ENCODE measurements around the gene WNT10A.
"Not testable (repeated sequence)": the region's sequence is repeated elsewhere in the genome, so short reads cannot be mapped to it uniquely, and the experiment has no call there.

Gene WNT10A

DNA sequence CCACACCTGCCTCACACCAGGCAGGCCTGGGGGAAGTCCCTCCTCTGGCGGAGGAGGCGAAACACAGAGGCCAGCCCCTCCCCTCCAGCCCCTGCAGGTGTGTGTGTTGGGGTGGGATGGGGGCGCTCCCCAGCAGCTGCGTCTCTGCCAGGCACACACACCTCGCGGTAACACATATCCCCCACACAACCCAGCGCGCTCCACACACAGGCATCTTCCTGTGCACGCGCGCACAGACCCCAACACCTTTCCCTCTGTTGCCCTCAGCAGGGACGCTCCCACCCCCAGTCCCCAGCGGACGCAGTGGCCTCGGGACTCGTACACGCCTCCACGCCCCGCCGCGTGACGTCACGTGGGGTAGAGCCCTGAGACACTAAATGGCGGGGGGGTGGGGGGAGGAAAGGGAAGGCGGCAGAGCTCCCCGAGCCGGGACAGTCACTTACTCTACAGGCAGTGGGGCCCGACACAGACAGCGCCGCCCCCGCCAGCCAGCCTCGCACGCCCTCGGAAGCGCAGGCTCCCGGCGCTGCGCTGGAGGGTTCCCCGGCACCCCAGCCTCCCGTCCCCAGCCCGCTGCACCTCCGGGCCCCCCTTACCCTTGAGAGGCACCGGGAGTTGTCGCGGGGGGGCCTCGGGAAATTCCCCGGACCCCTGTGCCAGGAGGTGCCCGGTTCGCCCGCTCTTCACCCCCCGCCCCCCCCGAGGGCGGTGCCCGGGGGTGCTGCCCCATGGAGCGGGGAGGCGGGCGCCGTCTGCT, at the start of gene WNT10A:
WNT10A (plus strand) TSS at position 751 of the 757 bp plus-strand sequence. CDS start 144 bp downstream, outside the sequence.
- DNase-seq, result peak; percentile 73

DNA sequence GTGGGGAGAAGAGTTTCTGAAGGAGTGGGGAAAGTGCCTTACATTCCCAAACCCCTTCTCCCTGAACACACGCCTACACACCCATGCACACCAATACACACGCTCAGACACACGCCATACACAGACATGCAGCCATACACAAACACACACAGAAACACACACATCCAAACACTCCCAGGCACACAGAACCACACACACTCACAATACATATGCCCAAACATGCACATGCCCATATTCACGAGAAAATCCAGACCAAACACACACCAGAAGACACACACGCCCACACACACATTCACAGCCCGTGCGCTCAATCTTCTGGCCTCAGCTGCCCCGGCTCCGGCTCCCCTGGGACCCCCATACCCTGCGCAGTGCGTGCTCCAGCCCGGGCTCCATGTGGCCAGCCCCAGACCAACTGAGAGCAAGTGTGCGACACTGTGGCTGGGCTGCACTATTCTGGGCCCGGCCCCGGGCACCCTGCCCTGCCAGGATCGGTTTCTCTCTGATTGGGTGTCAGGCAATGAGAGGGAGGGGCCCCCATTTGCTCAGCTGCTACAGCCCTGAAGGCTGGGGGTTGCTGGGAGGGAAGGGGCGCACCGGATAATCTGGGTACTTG, 49.2 kb upstream of the WNT10A start, which contains the start of gene PRKAG3:
PRKAG3 (minus strand) TSS at position 426 of the 613 bp plus-strand sequence.
- no peak for DNase-seq

DNA sequence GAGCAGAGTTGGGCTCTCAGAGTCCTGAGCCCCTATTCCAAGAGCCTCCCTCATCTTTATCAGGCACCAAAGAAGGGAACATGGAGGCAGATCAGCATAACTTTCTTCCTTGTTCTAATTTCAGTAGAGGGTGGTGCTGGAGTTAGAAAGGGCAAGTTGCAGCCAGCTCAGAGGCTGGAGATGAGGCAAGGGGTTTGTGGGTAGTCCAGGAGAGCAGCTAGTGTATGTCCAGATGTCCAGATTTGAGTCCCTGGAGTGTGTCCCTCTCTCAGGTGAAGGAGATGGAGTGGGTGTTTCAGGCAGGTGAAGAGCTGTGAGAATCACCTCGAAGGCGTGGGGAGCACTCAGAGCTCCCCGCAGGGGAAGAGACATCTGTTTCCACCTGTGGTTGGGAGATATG, 48.6 kb upstream of the WNT10A start:
- DNase-seq, result no peak

DNA sequence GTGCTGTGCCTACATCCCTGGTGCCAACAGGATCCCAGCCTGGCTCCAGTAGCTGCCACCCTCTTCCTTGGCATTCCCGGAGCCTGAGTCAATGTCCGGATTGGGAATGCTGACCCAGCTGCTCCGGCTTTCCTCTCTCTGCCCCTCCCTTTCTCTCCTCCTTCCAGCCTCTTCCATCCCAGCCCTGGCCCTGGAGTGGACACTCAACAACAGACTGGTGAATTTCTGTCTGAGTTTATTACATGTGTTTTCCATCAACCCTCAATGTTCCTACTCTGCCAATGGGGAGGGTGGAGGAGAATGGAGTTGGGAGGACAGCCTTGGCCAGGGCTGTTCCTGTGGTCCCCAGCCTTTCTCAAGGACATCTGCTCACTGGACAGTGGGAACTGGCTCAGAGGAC, 48.1 kb upstream of the WNT10A start:
- no peak for DNase-seq

DNA sequence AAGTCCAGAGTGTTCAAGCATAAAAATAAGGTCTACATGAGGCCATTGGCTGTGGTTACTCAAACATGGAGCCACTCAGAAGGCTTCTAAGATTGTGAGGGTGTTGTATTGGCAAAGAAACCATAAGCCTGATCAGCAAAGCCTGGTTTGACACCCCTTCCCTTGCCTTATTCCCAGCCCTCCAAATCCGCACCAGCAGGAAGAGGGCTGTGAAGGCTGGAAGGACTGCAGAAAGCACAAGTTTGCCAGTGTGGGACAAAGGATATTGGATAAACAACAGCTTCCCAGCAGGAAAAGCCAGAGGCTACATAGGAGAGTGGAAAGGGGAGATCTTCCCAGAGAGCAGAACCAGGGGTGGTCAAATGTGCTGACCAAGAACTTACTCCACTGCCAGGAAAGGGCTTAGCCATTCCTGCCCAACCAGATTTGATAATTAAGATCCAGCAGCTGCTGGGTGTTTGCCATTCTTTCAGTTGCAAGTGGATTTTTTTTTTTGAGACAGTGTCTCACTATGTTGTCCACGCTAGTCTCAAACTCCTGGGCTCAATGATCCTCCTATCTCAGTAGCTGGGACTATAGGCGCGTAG, 47.5 kb upstream of the WNT10A start:
- no peak for DNase-seq

DNA sequence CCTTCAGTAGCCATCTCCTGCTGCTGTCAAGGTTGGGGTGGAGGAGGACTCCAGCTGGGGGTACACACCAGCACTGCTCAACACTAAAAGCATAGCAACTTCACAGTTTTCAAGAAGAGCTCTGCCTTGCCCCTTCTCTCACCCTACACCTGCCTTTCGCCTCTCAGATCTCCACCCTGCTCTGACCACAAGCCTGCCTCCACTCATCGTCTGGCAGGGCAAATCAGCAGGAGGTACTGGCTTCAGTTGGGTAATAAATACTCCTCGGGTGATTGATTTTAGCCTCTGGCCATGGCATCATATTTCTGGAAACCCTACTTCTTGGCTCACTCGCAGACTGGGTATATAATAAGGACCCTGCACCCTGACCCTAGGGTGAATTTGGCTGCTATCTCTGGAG, 46.0 kb upstream of the WNT10A start:
- DNase-seq, result no peak

DNA sequence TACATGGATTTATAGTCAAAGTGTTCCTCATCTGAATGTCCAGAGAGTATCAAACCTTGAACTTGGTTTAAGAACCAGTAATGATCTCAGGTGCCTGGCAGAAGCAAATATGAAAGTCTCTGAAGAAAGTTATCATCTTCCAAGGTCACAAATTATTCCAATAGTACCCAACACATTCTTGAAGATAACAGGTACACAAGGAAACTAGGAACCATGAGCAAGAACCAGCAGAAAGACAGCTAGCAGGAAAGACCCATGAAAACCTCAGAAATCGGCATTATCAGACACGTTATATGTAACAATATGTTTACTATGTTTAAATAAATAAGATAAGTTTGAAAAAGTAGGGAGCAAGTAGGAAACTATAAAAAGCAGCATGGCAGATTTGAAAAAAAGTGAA, 43.2 kb upstream of the WNT10A start:
- DNase-seq, result no peak

DNA sequence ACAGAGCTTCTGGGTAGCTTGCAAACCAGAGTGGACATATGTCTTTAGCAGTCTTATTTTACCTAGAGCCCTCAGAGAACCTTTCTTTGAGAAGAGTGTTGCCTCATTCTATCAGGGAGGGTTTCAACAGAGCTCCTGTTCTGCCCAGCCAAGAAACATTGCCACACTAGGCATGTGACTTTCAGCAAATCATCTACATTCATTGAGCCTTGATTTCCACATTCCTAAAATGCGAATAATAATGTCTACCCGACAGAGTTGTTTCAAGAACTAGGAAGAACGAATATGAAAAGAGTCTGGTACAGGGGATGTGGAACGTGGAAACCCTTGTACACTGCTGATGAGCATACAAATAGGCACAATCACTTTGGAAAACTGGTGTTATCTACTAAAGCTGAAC, 41.2 kb upstream of the WNT10A start:
- DNase-seq, result no peak

DNA sequence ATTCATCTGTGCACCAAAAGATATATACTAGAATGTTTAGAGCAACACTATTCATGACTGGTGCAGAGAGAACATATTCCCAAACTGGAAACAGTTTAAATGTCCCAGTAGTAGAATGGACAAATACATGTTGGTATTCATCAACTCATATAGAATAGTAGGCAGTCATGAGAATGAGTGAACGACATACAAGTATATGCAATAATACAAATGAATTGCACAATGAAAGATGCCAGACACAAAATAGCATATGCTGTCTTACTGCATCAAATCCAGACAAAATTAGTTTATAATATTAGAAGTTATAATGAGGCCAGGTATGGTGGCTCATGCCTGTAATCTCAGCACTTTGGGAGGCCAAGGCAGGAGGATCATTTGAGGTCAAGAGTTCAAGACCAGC, 40.8 kb upstream of the WNT10A start:
- no peak for DNase-seq

DNA sequence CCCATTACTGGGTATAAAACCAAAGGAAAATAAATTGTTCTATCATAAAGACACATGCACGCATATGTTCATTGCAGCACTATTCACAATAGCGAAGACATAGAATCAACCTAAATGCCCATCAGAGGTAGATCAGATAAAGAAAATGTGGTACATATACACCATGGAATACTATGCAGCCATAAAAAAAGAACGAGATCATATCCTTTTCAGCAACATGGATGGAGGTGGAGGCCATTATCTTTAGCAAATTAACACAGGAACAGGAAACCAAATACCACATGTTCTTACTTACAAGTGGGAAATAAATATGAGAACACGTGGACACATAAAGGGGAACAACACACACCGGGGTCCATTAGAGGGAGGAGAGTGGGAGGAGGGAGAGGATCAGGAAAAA, 36.3 kb upstream of the WNT10A start:
- not testable (repeated sequence) for DNase-seq

DNA sequence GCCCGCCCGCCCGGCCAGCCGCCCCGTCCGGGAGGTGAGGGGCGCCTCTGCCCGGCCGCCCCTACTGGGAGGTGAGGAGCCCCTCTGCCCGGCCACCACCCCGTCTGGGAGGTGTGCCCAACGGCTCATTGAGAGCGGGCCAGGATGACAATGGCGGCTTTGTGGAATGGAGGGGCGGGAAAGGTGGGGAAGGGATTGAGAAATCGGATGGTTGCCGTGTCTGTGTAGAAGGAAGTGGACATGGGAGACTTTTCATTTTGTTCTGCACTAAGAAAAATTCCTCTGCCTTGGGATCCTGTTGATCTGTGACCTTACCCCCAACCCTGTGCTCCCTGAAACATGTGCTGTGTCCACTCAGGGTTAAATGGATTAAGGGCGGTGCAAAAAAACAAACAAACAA, 33.7 kb upstream of the WNT10A start:
- not testable (repeated sequence) for DNase-seq

DNA sequence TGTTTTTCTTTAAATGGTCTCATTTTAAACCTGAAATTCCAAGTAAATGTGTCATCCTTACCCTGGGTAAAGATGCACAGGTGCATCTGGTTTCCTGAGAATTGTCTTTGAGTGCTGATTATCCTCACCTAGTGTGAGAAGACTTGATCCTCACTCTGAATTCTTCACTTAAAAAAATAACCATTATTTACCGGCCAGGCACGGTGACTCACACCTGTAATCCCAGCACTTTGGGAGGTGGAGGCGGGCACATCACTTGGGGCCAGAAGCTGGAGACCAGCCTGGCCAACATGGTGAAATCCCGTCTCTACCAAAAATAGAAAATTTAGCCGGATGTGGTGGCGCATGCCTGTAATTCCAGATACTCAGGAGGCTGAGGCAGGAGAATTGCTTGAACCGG, 30.9 kb upstream of the WNT10A start:
- no peak for DNase-seq

DNA sequence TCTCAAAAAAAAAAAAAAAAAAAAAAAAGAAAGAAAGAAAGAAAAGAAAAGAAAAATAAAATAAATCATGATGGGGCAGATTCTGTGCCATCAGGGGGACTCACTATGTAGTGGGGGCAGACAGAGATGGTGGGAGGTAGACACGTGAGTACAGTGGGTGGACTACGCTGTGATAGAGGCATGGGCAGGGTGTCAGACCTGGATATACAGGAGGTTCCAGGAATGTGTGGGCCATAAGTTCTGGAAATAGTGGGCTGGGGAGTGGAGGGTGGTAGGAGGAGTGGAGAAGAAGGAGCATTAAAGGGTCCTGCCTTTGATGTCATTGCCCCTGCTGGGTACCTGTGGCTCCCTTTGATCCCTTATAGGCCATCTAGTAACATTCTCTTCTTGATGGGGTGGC, 29.9 kb upstream of the WNT10A start:
- DNase-seq, result no peak

DNA sequence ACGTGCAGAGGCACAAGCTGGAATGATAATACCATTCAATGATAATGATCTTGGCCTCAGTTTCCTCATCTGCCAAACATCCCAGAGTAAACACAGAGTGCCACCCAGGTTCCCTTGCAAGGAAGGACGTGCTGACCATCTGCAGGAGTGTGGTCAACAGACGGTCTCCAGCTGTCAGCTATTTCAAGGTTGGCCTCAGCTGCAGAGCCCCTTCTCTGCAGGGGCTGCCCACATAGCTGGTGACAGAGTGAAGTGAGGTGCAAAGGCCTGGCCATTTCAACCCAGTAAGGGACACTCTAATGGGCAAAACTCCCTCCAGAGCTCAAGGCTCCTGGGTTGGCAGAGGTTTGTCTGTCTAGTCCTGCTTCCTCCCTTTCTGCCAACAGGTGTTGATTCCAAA, 29.4 kb upstream of the WNT10A start:
- no peak for DNase-seq

DNA sequence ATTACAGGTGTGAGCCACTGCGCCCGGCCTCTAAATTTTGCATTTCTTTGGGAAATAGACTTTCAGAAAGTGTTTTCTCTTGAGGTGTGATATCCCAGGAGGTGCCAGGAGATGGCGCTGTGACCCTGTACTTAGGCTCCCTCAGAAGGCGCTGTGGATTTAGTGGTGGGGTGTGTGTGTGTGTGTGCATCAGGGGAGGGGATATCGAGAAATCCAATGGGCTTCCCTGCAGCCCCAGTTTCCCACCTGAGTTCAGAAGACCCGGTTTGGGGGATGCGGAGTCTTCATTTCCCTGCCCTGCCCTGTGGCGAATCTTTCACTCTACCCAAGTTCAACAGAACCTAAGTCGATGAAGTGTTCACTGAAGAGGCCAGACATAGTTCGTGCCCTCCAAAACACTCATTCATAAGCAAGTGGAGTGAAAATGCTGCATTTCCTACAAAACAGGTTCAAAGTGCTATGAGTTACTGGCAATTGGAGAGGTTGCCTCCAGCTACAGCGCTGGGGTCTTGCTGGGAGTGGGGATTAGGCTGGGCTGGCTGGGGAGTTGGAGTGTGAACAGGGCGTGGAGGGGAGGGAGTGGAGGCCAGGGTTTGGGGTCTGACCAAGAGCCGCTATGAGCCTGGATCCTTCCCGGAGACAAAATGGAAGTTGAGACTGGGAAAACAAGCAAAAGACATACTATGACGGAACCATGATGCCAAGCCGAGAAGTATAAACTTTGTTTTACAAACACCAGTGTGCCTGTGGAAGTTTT, 27.6 kb upstream of the WNT10A start:
- DNase-seq, result peak; percentile 74

DNA sequence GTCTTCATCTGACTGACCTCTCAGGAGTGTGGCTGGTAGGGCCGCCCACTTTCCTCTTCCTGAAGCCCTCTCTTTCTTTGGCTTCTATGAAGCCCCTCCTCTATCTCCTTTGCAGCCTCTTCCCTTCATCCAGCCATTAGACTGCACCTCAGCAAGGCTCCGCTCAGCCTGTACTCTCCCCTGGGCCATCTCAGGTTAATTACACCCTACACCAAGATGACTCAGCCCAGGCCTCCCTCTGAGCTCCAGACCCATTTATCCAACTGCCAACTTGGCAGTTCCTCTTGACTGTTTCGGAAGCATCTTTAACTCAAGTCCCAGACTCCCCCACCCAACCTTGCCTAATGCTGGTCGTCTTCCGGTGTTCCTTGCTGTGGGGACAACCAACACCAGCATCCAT, 26.9 kb upstream of the WNT10A start:
- no peak for DNase-seq

DNA sequence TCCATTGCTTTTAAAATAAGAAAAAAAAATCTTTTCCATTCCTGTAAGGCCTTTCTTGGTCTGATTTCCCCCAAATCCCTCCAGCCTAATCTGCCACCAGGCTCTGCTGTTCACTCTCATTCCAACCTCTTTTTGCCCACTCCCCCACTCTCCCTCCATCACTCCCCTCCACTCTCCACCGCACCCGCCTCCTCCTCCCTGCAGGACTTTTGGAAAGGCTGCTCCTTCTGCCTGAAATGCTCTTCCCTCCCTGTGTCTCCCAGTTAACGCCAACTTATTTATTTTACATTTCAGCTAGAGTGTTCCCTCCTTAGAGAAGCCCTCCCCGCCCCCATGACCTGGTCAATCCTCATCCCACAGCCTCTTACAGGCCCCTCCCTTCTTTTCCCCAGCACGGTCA, 25.8 kb upstream of the WNT10A start:
- no peak for DNase-seq

DNA sequence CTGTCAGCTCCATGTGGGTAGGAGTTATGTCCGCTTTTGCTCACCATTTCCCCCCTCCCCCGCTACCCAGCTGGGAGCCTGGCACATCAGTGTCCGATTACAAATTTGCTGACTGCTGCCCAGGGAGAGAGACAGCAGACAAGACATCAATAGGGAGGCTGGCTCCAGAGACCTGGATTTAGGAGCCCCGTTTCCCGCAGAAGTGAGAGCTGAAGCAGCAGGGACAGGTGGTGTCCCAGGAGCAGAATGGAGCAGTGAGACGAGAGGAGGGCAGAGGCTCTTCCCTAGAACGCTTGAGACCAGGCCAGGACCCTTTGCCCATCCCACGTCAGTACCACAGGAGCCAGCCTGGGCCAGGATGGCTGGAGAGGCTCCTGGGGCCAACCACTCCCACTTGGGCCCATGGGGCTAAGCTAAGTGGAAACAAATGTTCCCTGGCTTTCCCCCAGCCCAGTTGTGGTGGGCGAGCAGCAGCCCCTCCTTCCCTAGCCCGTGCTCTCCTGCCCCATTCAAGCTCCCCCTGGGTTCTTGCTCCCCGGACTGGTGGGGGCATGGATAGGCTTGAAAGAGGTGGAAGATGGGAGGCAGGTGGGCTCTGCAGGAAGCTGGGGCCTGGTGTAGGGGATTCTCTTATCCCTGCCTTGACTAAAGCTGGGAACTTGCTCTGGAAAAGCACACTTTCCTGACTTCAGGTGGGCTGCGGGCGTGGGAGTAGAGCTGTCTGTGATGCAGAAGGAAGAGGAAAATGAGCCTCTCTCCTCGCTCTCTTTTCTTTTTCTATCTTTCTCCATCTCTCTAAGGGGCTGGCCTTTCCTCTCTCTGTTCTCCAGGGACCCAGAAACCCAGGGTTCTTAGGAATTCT, 25.1 kb upstream of the WNT10A start:
- no peak for DNase-seq

DNA sequence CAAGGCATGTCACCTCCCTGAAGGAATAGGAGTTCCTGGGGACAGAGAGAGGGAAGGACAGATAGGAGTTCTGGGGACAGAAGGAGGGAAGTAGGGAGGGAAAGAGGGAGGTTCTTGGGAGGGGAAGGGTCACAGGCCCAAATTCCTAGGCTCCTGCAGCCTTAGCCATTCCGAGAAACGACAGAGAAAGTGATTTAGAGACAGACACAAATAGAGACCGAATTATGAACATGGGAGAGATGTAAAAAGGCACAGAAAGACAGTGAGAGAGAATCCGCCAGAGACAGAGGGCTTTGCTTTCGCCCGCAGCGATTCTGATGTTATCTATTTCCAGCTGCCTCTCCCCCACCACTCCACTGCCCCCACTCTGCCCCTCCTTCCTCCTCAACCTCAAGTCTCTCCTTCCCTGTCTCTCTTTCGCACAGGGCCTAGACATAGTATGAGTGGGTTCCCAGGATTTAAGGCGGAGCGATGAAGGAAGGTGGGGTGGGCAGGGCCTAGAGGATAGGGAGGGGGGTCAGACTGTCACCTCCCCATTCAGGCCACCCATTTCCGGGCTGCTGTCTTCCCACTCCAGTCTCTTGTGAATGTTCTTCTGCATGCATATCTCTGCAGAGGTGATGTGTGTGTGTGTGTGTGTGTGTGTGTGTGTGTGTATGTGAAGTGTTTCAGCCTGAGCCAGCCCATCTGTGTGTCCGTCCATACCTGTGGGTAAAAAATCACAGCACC, 24.3 kb upstream of the WNT10A start:
- no peak for DNase-seq

DNA sequence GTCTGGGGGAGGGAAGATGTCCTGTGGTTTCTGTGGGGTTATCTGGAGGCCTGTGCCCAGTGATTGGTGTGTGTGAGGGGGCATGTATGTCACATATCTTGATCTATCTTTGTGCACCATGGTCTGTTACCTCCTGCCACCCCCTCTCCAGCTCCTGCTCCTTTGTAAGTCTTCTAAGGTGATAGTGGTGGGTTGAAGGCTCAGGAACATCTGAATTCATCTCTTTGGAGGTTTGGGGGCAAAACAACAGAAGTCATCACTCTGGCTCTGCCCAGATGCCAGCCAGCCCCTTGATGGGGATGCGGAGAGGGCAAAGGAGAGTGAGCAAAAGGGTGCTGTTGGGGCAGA, 23.8 kb upstream of the WNT10A start:
- no peak for DNase-seq

DNA sequence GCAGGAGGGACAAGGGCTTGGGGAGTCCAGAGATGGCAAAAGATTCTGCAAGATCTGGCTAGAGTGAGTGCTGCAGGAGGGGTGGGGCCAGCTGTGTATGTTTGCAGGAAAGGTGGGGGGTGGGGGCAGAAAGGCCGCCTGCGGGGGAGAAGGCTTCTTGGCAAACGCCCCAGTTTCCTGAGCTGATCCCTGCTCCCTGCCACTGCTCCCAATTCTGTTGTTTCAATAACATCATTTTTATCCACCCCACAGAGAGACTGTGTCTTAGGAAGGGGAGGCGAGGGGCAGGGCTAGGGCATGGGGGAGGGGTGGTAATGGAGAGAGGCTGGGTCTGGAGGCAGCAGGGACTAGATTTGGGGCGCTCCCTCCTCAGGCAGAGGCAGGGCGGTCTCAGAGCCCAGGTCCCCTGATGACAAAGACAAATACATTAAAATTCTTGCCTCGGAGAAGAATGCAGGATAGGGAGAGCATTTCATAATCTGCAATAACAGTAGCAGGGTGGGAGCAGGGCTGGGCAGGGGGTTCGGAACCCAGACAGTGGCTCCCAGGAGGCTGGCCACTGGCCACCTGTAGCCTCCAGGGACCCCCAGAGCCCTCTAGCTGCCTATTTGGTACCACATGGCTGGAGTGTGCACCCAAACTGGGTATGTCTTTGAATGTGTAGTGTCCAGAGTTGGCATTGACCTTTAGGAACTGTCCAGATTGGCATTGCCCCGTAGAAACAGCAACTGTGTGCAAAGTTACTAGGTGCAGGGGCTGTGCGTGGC, 23.1 kb upstream of the WNT10A start:
- DNase-seq, result no peak
